ENCODE measurements around the gene UHRF1. TPM values are rescaled to one million over a fixed set of nuclear protein-coding genes. Genes with fewer than 3 reads are reported as not detected.

UHRF1 gene
- total RNA-seq: 8.3 and 46.6 TPM in 2 replicates

GRCh38 chr19:4909156-4909896 lies at the start of gene UHRF1:
UHRF1 (plus strand) TSS chr19:4909501; CDS start chr19:4910886, 1,385 bp downstream.

GRCh38 chr19:4867534-4868285 lies 41.6 kb upstream of the UHRF1 start, which contains the start of gene PLIN3:
PLIN3 (minus strand) TSS chr19:4867667; CDS start chr19:4861394, 6,273 bp downstream.

DNA sequence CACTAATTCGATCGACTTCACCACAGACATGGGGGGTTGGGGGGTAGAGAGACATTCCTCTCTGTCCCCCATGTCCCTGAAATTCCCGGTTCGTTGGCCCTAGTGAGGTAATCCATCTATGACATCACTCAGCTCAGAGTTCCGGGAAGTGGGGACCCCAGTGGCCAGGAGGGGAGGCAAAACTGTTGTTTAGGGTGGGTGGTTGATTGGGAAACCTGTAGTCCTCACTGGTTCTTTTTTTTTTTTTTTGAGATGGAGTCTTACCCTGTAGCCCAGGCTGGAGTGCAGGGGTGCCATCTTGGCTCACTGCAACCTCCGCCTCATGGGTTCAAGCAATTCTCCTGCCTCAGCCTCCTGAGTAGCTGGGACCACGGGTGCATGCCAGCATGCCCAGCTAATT lies 6.5 kb upstream of the UHRF1 start, which contains the start of gene ARRDC5:
Gene ARRDC5, minus strand, starts transcription at position 101 of the 400 bp plus-strand sequence. Its CDS starts 71 bp downstream, at position 30.

GRCh38 chr19:4968462-4969291 lies 59.4 kb downstream of the UHRF1 start, which contains the start of gene KDM4B:
KDM4B (plus strand) TSS chr19:4969113; CDS start chr19:5032891, 63,778 bp downstream.

Other genes starting within 250 kb of the UHRF1 start
- gene MYDGF, start 239.2 kb upstream of the UHRF1 start, total RNA-seq: 282 and 364 TPM in 2 replicates
- gene DPP9, start 185.7 kb upstream of the UHRF1 start, total RNA-seq: 20.8 and 71.0 TPM in 2 replicates
- gene FEM1A, start 117.8 kb upstream of the UHRF1 start, total RNA-seq: 7.4 and 10.7 TPM in 2 replicates
- 2.7 and 7.7 TPM in 2 replicates for gene TICAM1, start 77.8 kb upstream of the UHRF1 start, total RNA-seq
- 276 and 443 TPM in 2 replicates for gene PLIN3, start 41.8 kb upstream of the UHRF1 start, total RNA-seq
- gene ARRDC5, start 6.6 kb upstream of the UHRF1 start, total RNA-seq: not detected in 2 replicates
- 24.6 and 35.9 TPM in 2 replicates for gene KDM4B, start 59.6 kb downstream of the UHRF1 start, total RNA-seq

All from smooth muscle cell of the umbilical artery (primary cell).